Transverse colon (tissue), 3 donors: ENCODE results near the gene DSG1.

Experiments used
- POLR2A ChIP-seq: fragments of 450-650 bp; IDR thresholded peaks from one replicate; pipeline ENCODE4 v1.6.1; 2016; ENCODE audit warnings: antibody characterized with exemption, mild to moderate bottlenecking, moderate library complexity
- TF ChIP-seq, protein P1 (sequence below), 5 experiments: fragments of 200-600 bp in 3 of 5; fragments of 450-650 bp in 2 of 5; sonication (generic) in 3 of 5; IDR thresholded peaks; 1 replicate in 2 of 5; 2 replicates in 3 of 5; pipeline ENCODE4 v1.5.1; 2016 to 2017; ENCODE audit warnings: antibody characterized with exemption in 5 of 5, inconsistent platforms in 3 of 5, mild to moderate bottlenecking in 2 of 5, moderate library complexity in 1 of 5

GRCh38 chr18:31356025-31356424 lies 38.1 kb downstream of the DSG1 start:
- TF ChIP-seq, protein P1, sequence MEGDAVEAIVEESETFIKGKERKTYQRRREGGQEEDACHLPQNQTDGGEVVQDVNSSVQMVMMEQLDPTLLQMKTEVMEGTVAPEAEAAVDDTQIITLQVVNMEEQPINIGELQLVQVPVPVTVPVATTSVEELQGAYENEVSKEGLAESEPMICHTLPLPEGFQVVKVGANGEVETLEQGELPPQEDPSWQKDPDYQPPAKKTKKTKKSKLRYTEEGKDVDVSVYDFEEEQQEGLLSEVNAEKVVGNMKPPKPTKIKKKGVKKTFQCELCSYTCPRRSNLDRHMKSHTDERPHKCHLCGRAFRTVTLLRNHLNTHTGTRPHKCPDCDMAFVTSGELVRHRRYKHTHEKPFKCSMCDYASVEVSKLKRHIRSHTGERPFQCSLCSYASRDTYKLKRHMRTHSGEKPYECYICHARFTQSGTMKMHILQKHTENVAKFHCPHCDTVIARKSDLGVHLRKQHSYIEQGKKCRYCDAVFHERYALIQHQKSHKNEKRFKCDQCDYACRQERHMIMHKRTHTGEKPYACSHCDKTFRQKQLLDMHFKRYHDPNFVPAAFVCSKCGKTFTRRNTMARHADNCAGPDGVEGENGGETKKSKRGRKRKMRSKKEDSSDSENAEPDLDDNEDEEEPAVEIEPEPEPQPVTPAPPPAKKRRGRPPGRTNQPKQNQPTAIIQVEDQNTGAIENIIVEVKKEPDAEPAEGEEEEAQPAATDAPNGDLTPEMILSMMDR (IDR thresholded peaks at IDR 0.05) = no peak
- TF ChIP-seq POLR2A = no peak
